ENCODE data around the gene CKAP5. TPM values are rescaled to one million over a fixed set of nuclear protein-coding genes. Genes with fewer than 3 reads are reported as not detected.

CKAP5 gene
- total and polyA plus RNA-seq, 12 donors, result 9.6 to 114 (median 80.1) TPM

- 96 to 100% methylated on average over 1 of the region's 1 CpG for WGBS, 2 donors
- intact Hi-C loops (cut with DNase I), result no loop called here
- Histone ChIP-seq H3K36me3 (peaks cover 0 to 73% (median 10%) of the 10 kb centered on the region in 9 donors), H3K4me3 (no peak overlapping the region), H3K9me3 (no peaks in the 10 kb centered on the region), H3K27ac (no peak overlapping the region), H3K27me3 (no peaks in the 10 kb centered on the region), H3K4me1 (no peaks in the 10 kb centered on the region)
- no peak for DNase-seq
- no peak for ATAC-seq
- TF ChIP-seq, protein P1, sequence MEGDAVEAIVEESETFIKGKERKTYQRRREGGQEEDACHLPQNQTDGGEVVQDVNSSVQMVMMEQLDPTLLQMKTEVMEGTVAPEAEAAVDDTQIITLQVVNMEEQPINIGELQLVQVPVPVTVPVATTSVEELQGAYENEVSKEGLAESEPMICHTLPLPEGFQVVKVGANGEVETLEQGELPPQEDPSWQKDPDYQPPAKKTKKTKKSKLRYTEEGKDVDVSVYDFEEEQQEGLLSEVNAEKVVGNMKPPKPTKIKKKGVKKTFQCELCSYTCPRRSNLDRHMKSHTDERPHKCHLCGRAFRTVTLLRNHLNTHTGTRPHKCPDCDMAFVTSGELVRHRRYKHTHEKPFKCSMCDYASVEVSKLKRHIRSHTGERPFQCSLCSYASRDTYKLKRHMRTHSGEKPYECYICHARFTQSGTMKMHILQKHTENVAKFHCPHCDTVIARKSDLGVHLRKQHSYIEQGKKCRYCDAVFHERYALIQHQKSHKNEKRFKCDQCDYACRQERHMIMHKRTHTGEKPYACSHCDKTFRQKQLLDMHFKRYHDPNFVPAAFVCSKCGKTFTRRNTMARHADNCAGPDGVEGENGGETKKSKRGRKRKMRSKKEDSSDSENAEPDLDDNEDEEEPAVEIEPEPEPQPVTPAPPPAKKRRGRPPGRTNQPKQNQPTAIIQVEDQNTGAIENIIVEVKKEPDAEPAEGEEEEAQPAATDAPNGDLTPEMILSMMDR (IDR thresholded peaks at IDR 0.05), result no peak
These were observed 31.5 kb upstream of the CKAP5 start for GRCh38 chr11:46877580-46877979.

GRCh38 chr11:46876471-46876870 is 30.4 kb upstream of the CKAP5 start:
- WGBS, 2 donors, result 92 to 94% methylated on average over 11 of the region's 11 CpGs
- no peak overlapping the region for H3K27ac ChIP-seq
- no peaks in the 10 kb centered on the region for H3K9me3 ChIP-seq
- no peak for DNase-seq
- ATAC-seq, result no peak
- TF ChIP-seq, protein P1 (IDR thresholded peaks at IDR 0.05), result no peak
- H3K4me1 ChIP-seq, result no peaks in the 10 kb centered on the region
- no peaks in the 10 kb centered on the region for H3K27me3 ChIP-seq
- no peak overlapping the region for H3K4me3 ChIP-seq
- H3K36me3 ChIP-seq, result peaks cover 0 to 81% (median 10%) of the 10 kb centered on the region in 9 donors
- intact Hi-C loops (cut with DNase I), result no loop called here

DNA sequence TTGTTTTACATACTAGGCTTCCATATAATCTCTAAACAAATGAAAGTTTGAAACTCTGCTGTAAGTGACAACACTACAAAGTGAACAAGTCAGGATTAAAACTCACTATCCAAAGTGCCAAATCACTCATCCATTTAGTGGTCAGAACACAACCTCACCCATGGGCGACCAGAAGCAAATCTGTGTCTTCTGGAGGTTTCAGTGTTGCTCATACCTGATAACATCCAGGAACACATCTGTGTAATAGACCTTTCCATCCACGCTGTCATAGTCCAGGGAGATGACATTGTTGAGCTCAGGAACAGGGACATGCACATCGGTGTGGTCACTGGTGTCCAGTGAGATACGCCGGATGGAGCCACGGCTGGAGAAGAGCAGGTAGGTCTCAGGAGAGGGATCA is 28.5 kb upstream of the CKAP5 start:
- 92 to 93% methylated on average over 6 of the region's 6 CpGs for WGBS, 2 donors
- H3K36me3 ChIP-seq, result peaks cover 0 to 93% (median 10%) of the 10 kb centered on the region in 9 donors

DNA sequence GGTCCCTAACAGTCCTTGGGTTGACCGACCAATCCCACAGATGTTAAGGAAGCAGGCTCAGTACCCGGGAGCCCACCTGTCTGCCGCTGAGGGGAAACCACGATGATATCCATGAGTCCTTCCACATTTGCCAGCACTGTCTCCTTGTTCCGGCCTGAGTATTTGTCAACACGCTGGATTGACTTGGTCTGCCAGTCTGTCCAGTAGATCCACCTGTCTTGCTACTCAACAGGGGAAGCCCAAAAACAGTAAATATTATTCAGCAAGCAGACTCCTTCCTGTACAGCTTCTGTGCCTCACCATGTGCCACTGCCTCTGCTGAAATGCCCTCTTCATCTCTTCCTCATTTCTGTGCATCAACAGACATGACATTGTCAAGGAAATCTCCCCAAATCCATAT is 22.8 kb upstream of the CKAP5 start:
- no peaks in the 10 kb centered on the region for H3K9me3 ChIP-seq
- no peaks in the 10 kb centered on the region for H3K4me1 ChIP-seq
- ATAC-seq (no peak), DNase-seq (no peak)
- H3K27me3 ChIP-seq, result no peaks in the 10 kb centered on the region
- intact Hi-C loops (cut with DNase I), result no loop called here
- WGBS, 2 donors, result 93% methylated on average over 6 of the region's 6 CpGs
- TF ChIP-seq, protein P1 (IDR thresholded peaks at IDR 0.05), result no peak
- no peak overlapping the region for H3K4me3 ChIP-seq
- H3K36me3 ChIP-seq, result peaks cover 0 to 92% (median 0%) of the 10 kb centered on the region in 9 donors
- H3K27ac ChIP-seq, result no peak overlapping the region

More for the DNA sequence above, 28.5 kb upstream of the CKAP5 start:
- TF ChIP-seq, protein P1 (IDR thresholded peaks at IDR 0.05), result no peak
- no peaks in the 10 kb centered on the region for H3K9me3 ChIP-seq
- no peak for ATAC-seq
- no peaks in the 10 kb centered on the region for H3K27me3 ChIP-seq
- H3K27ac ChIP-seq, result no peak overlapping the region
- no peaks in the 10 kb centered on the region for H3K4me1 ChIP-seq
- H3K4me3 ChIP-seq, result no peak overlapping the region
- intact Hi-C loops (cut with DNase I), result no loop called here
- no peak for DNase-seq
